H1 (cell line): Measurements from ENCODE around the gene PNCK. TPM values are rescaled to one million over a fixed set of nuclear protein-coding genes. Genes with fewer than 3 reads are reported as not detected.

Experiments
- CTCF ChIA-PET: fragments of 300-600 bp; sonication (Branson Sonifier 250); formaldehyde crosslinking; loops from one replicate; lab custom pipeline; 2021; ENCODE audit not compliant: partially characterized antibody; lab: Charles Lee
- POLR2A ChIA-PET: fragments of 300-600 bp; sonication (Branson Sonifier 250); formaldehyde crosslinking; loops from one replicate; lab custom pipeline; 2021; ENCODE audit warnings: inconsistent platforms; ENCODE audit not compliant: partially characterized antibody; lab: Charles Lee
- DNase-seq, 2 experiments: peaks; one replicate each; pipeline versions ENCODE4 v3.0.0 to v3.0.0-alpha.2; 2010 to 2022; ENCODE audit warnings: low spot score in 2 of 2, low read depth in 1 of 2, mixed read lengths in 1 of 2
- FAIRE-seq: peaks from 2 replicates; lab custom pipeline; 2011; peaks lifted over from hg19 to GRCh38; lab: Jason Lieb, UNC
- H2AFZ ChIP-seq: 2 replicates; pipeline ENCODE4 v1.8.1; 2012; ENCODE audit warnings: low read length, inconsistent platforms
- H2AK5ac ChIP-seq: 2 replicates; pipeline ENCODE4 v1.6.1; 2013; ENCODE audit warnings: low read depth, low read length
- H2BK120ac ChIP-seq: replicated peaks from 2 replicates; pipeline ENCODE3; 2013; ENCODE audit warnings: low read depth, low read length, inconsistent platforms
- H2BK12ac ChIP-seq: 2 replicates; pipeline ENCODE4 v1.6.1; 2013; ENCODE audit warnings: low read depth, low read length
- H2BK15ac ChIP-seq: 2 replicates; pipeline ENCODE4 v1.6.1; 2013; ENCODE audit warnings: low read length
- H2BK20ac ChIP-seq: 2 replicates; pipeline ENCODE4 v1.6.1; 2013; ENCODE audit warnings: low read length
- H2BK5ac ChIP-seq: 2 replicates; pipeline ENCODE4 v1.6.1; 2013; ENCODE audit warnings: low read depth, low read length
- H3K14ac ChIP-seq: 2 replicates; pipeline ENCODE4 v1.6.1; 2013; ENCODE audit warnings: inconsistent platforms; ENCODE audit not compliant: insufficient read length
- H3K18ac ChIP-seq: 2 replicates; pipeline ENCODE4 v1.6.1; 2013; ENCODE audit warnings: low read length; ENCODE audit errors: extremely low read depth
- H3K23ac ChIP-seq: 2 replicates; pipeline ENCODE4 v1.6.1; 2013; ENCODE audit warnings: inconsistent platforms; ENCODE audit not compliant: insufficient read length
- H3K23me2 ChIP-seq: 2 replicates; pipeline ENCODE4 v1.6.1; 2013; ENCODE audit warnings: low read depth, low read length
- H3K27ac ChIP-seq: 2 replicates; pipeline ENCODE4 v1.6.1; 2011; ENCODE audit warnings: low read depth, low read length, inconsistent platforms
- H3K27me3 ChIP-seq, 4 experiments: replicated peaks in 1 of 4; 1 replicate in 1 of 4; 2 replicates in 3 of 4; pipeline versions ENCODE4 v1.6.1 to v1.8.1; 2011 to 2013; ENCODE audit warnings: low read length in 3 of 4, mild to moderate bottlenecking in 3 of 4, inconsistent platforms in 2 of 4, mixed read lengths in 2 of 4, moderate library complexity in 1 of 4; ENCODE audit not compliant: control insufficient read depth in 3 of 4, insufficient read depth in 3 of 4; ENCODE audit errors: extremely low read depth in 1 of 4
- H3K36me3 ChIP-seq, 4 experiments: 2 replicates each; pipeline versions ENCODE4 v1.6.1 to v1.8.1; 2011 to 2013; ENCODE audit warnings: mild to moderate bottlenecking in 4 of 4, low read length in 3 of 4, moderate library complexity in 2 of 4, control low read depth in 1 of 4, inconsistent platforms in 1 of 4; ENCODE audit not compliant: insufficient read depth in 4 of 4, control insufficient read depth in 2 of 4
- H3K4ac ChIP-seq: replicated peaks from 2 replicates; pipeline ENCODE3; 2013; ENCODE audit warnings: low read length, low read depth, mixed read lengths, inconsistent platforms; ENCODE audit not compliant: insufficient read length
- H3K4me1 ChIP-seq, 4 experiments: replicated peaks in 1 of 4; 1 replicate in 1 of 4; 2 replicates in 3 of 4; pipeline versions ENCODE4 v1.6.1 to v1.8.1; 2011 to 2013; ENCODE audit warnings: low read length in 3 of 4, inconsistent platforms in 2 of 4, mixed read lengths in 1 of 4; ENCODE audit not compliant: insufficient read depth in 4 of 4, control insufficient read depth in 3 of 4
- H3K4me2 ChIP-seq, 2 experiments: 2 replicates each; pipeline versions ENCODE4 v1.6.1 to v1.8.1; 2011 to 2013; ENCODE audit warnings: low read depth in 2 of 2, low read length in 2 of 2, control low read depth in 1 of 2, inconsistent platforms in 1 of 2, mild to moderate bottlenecking in 1 of 2; ENCODE audit not compliant: insufficient read depth in 1 of 2
- H3K4me3 ChIP-seq, 4 experiments: fragments of 200-600, 300-600 bp in 1 of 4; sonication (generic), shearing (Covaris generic), sonication (Bioruptor Twin) in 1 of 4; 2 replicates each; pipeline versions ENCODE4 v1.5.1 to v1.8.1; 2011 to 2016; ENCODE audit warnings: low read length in 4 of 4, low read depth in 3 of 4, control low read depth in 2 of 4, inconsistent platforms in 2 of 4, mild to moderate bottlenecking in 2 of 4, mixed read lengths in 1 of 4, moderate library complexity in 1 of 4; ENCODE audit not compliant: insufficient read depth in 2 of 4; ENCODE audit errors: extremely low read depth in 1 of 4
- H3K56ac ChIP-seq: replicated peaks from 2 replicates; pipeline ENCODE3; 2013; ENCODE audit warnings: low read depth, mild to moderate bottlenecking, mixed read lengths, low read length, inconsistent platforms; ENCODE audit not compliant: insufficient read length
- H3K79me1 ChIP-seq: 2 replicates; pipeline ENCODE4 v1.6.1; 2013; ENCODE audit warnings: low read depth, low read length, control low read depth
- H3K79me2 ChIP-seq, 2 experiments: 2 replicates each; pipeline versions ENCODE4 v1.6.1 to v1.8.1; 2012 to 2013; ENCODE audit warnings: low read length in 2 of 2, mild to moderate bottlenecking in 2 of 2, inconsistent platforms in 1 of 2; ENCODE audit not compliant: insufficient read depth in 2 of 2, control insufficient read depth in 1 of 2
- H3K9ac ChIP-seq, 4 experiments: replicated peaks in 1 of 4; 1 replicate in 1 of 4; 2 replicates in 3 of 4; pipeline versions ENCODE4 v1.6.1 to v1.8.1; 2011 to 2013; ENCODE audit warnings: low read depth in 3 of 4, low read length in 3 of 4, control low read depth in 2 of 4, mild to moderate bottlenecking in 2 of 4, moderate library complexity in 2 of 4, inconsistent platforms in 1 of 4; ENCODE audit errors: extremely low read depth in 1 of 4
- H3K9me3 ChIP-seq, 2 experiments: 2 replicates each; pipeline versions ENCODE4 v1.6.1 to v1.8.1; 2012 to 2013; ENCODE audit warnings: mild to moderate bottlenecking in 2 of 2, moderate library complexity in 2 of 2, control low read depth in 1 of 2, inconsistent platforms in 1 of 2, low read depth in 1 of 2, low read length in 1 of 2, mixed read lengths in 1 of 2; ENCODE audit not compliant: insufficient read depth in 2 of 2
- H4K20me1 ChIP-seq, 2 experiments: replicated peaks in 1 of 2; 2 replicates each; pipeline versions ENCODE3 to v1.8.1; 2011 to 2013; ENCODE audit warnings: inconsistent platforms in 2 of 2, low read length in 2 of 2, mild to moderate bottlenecking in 1 of 2; ENCODE audit not compliant: insufficient read depth in 2 of 2, control insufficient read depth in 1 of 2
- H4K5ac ChIP-seq: 2 replicates; pipeline ENCODE4 v1.6.1; 2013; ENCODE audit warnings: low read length, low read depth, mixed read lengths, inconsistent platforms; ENCODE audit not compliant: insufficient read length
- H4K8ac ChIP-seq: 2 replicates; pipeline ENCODE4 v1.8.0; 2013; ENCODE audit warnings: mild to moderate bottlenecking, moderate library complexity, low read length, inconsistent platforms; ENCODE audit not compliant: insufficient read depth; ENCODE audit errors: extremely low read depth
- H4K91ac ChIP-seq: replicated peaks from 2 replicates; pipeline ENCODE3; 2013; ENCODE audit warnings: low read length, mixed read lengths, inconsistent platforms; ENCODE audit not compliant: insufficient read length
- EZH2 ChIP-seq: fragments of 200-600 bp; sonication (generic); IDR thresholded peaks from 2 replicates; pipeline ENCODE4 v1.7.1; 2012; ENCODE audit warnings: low read depth, mild to moderate bottlenecking, moderate library complexity, low read length, inconsistent platforms; ENCODE audit not compliant: severe bottlenecking
- KDM4A ChIP-seq: IDR thresholded peaks from one replicate; pipeline ENCODE4 v1.7.1; 2012; ENCODE audit warnings: low read depth, mild to moderate bottlenecking, moderate library complexity, low read length, inconsistent platforms; ENCODE audit not compliant: severe bottlenecking
- MAFK ChIP-seq: IDR thresholded peaks from 2 replicates; pipeline ENCODE4 v1.6.1; 2012; ENCODE audit warnings: low read depth, mild to moderate bottlenecking, improper control_type of control experiment, low read length
- SUZ12 ChIP-seq: fragments of 200-600 bp; sonication (generic); IDR thresholded peaks from 2 replicates; pipeline ENCODE4 v1.6.1; 2012; ENCODE audit warnings: mild to moderate bottlenecking, inconsistent platforms, low read length, moderate library complexity, mixed read lengths
- WGBS, 2 experiments: shearing (Covaris generic) in 1 of 2; methylation state at CpG; one replicate each; pipeline versions ENCODE4 v1.1.6 to v1.1.7; 2013 to 2015; ENCODE audit warnings: low lambda C conversion rate in 2 of 2, mixed read lengths in 2 of 2, inconsistent platforms in 1 of 2, low coverage in 1 of 2, missing lambda C conversion rate in 1 of 2; ENCODE audit not compliant: insufficient replicate concordance in 2 of 2, insufficient coverage in 1 of 2, insufficient read length in 1 of 2; ENCODE audit errors: extremely low coverage in 1 of 2, missing lambda C conversion rate in 1 of 2; 5-methylcytosine and 5-hydroxymethylcytosine counted together
- polyA plus RNA-seq, 7 experiments: library from polyadenylated mRNA; depleted of rRNA in 3 of 7; stranded (reverse) in 5 of 7; unstranded in 2 of 7; fragments of >200 nt in 5 of 7; fragments of 200-250 nt in 2 of 7; gene quantifications; 1 replicate in 5 of 7; 2 replicates in 1 of 7; 4 replicates in 1 of 7; pipeline versions ENCODE4 v1.2.1 to v1.2.3, GENCODE V29; 2011 to 2013; ENCODE audit warnings: missing spikeins in 2 of 7, mixed read lengths in 2 of 7
- total RNA-seq: library from RNA; stranded (reverse); fragmentation: NEBNext Ultra II Directional; extraction: Animal tissue kit (Norgen Biotek cat#: 25700); gene quantifications from 2 replicates; pipeline ENCODE4 v1.2.1, GENCODE V29; 2021

Gene PNCK
- total and polyA plus RNA-seq, 2 of the 8 experiments (the other 6 are each of a cell fraction or from before 2014, with no cell fraction given): 6.2 to 6.3 TPM

- Histone ChIP-seq H2AK5ac (no peak overlapping the region), H2BK120ac (no peak overlapping the region), H4K20me1 (peaks cover 0 to 12% of the 10 kb centered on the region in 2 experiments), H2BK20ac (no peak overlapping the region)
- FAIRE-seq: no peak
- TF ChIP-seq EZH2: peak; percentile 79
- peak; percentile 3 for TF ChIP-seq KDM4A
- TF ChIP-seq MAFK: no peak
- peak; percentile 77 for TF ChIP-seq SUZ12
- TF ChIP-seq, all 59 proteins: peak for 3
- CTCF ChIA-PET: interaction anchor here (0.7 to 21.6 kb wide), 7 partner anchors 15 to 69 kb away, joined by 3 to 408 read pairs (median 4); partner anchors contain the start of gene DUSP9
- Histone ChIP-seq H3K4me3 (peak overlapping the region in 2 of 4 experiments; percentile 10 to 57; a peak in 3 of 8 replicates), H3K79me1 (no peaks in the 10 kb centered on the region), H2BK15ac (no peak overlapping the region), H4K5ac (no peak overlapping the region), H3K9ac (no peak overlapping the region), H3K56ac (no peak overlapping the region), H3K9me3 (no peaks in the 10 kb centered on the region; a peak in 1 of 4 replicates), H3K79me2 (no peaks in the 10 kb centered on the region), H3K4me1 (peaks cover 0 to 20% (median 9%) of the 10 kb centered on the region in 4 experiments; a peak in 5 of 7 replicates), H3K27me3 (peaks cover 57 to 71% (median 69%) of the 10 kb centered on the region in 4 experiments), H3K4ac (no peak overlapping the region), H3K23ac (no peak overlapping the region), H2AFZ (no peak overlapping the region), H3K4me2 (peak overlapping the region; percentile 74 to 89), H4K8ac (no peak overlapping the region), H4K91ac (no peak overlapping the region), H2BK5ac (no peak overlapping the region), H3K18ac (no peak overlapping the region), H3K14ac (no peak overlapping the region), H2BK12ac (no peak overlapping the region), H3K36me3 (peaks cover 0 to 2% (median 0%) of the 10 kb centered on the region in 4 experiments; a peak in 1 of 8 replicates), H3K23me2 (peaks cover 7% of the 10 kb centered on the region; the same call in 1 of the 2 replicates), H3K27ac (no peak overlapping the region)
- POLR2A ChIA-PET: interaction anchor here (0.7 to 1.0 kb wide), 2 partner anchors 43 to 82 kb away, joined by 3 read pairs; no protein-coding TSS in a partner anchor
- WGBS, 2 experiments: 6% methylated on average over 8 of the region's 48 CpGs; no CpG with 5 or more reads in 1 of the 2 experiments
- no peak for DNase-seq
These were observed 30.8 kb downstream of the PNCK start for GRCh38 chrX:153642655-153643430.
